HG02938 (cell line): Measurements from ENCODE around the gene SRR.
"Not testable (repeated sequence)": the region's sequence is repeated elsewhere in the genome, so short reads cannot be mapped to it uniquely, and the experiment has no call there.

ENCODE experiments used
- ATAC-seq: cut with Tn5 transposase; IDR thresholded peaks from one replicate; pipeline ENCODE4 v1.9.1; 2021; ENCODE audit warnings: mild to moderate bottlenecking, moderate library complexity; ENCODE audit not compliant: unreplicated experiment

The SRR gene, protein sequence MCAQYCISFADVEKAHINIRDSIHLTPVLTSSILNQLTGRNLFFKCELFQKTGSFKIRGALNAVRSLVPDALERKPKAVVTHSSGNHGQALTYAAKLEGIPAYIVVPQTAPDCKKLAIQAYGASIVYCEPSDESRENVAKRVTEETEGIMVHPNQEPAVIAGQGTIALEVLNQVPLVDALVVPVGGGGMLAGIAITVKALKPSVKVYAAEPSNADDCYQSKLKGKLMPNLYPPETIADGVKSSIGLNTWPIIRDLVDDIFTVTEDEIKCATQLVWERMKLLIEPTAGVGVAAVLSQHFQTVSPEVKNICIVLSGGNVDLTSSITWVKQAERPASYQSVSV

DNA sequence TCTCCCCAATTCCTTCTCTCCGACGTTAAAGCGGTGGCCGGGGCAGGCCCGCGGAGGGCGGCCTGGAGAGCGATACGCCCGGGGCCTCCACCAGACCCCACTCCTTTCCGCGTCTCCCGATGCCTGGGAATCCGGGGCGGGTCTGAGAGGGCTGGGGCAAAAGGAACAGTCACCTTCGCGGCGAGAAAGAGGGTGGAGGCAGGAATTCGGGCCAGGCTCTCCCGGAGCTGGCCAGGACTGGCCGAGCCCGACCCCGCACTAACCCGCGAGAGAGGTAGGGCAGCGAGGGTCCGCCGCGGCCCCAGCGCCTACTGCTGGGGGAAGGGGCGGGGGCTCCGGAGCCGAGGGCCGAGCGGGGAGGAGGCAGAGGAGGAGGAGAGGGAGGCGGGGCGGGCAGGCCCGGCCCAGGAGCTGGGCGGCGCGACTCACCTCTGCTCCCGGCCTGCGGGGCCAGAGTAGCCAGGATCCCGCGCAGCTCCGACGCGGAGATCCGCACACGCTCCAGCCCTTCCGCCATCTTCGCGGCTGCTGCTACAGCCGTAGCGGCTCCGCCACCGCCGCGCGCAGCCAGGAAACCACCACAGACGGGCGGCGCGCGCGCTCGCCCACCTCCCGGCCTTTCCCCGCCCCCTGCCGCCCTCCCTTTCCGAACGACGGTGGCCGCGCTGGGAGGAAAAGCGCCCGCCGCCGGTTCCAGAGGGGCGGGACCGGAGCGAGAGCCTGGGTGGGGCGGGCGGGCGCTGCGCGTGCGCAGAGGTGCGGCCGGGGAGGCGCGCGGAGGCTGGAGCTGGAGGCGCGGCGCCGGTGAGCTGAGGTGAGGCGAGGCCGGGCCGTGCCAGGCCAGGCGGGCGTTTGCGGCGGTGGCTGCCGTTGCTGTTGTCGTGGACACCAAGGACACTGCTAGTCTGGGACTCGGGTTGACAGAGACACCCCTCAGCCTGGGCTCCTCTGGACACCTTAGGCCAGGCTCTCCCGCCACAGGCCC is at the start of gene SRR, which contains the start of gene SMG6:
SRR (plus strand) TSS at position 747 of the 985 bp plus-strand sequence. CDS start 11,611 bp downstream, outside the sequence.
SMG6 (minus strand) TSS at position 582 of the 985 bp plus-strand sequence; CDS start at position 517, 65 bp downstream.
- peak; percentile 79 for ATAC-seq

DNA sequence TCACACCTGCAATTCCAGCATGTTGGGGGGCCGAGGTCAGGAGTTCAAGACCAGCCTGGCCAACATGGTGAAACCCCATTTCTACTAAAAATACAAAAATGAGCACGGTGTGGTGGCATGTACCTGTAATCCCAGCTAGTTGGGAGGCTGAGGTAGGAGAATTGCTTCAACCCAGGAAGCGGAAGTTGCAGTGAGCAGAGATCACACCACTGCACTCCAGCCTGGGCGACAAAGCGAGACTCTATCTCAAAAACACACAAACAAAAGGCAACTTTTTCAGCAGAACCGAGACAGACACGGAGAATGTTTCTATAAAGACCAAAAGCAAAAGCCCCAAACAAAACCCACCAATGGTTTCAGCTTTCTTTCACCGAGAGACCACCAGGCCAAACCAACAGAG is 44.9 kb upstream of the SRR start:
- not testable (repeated sequence) for ATAC-seq

DNA sequence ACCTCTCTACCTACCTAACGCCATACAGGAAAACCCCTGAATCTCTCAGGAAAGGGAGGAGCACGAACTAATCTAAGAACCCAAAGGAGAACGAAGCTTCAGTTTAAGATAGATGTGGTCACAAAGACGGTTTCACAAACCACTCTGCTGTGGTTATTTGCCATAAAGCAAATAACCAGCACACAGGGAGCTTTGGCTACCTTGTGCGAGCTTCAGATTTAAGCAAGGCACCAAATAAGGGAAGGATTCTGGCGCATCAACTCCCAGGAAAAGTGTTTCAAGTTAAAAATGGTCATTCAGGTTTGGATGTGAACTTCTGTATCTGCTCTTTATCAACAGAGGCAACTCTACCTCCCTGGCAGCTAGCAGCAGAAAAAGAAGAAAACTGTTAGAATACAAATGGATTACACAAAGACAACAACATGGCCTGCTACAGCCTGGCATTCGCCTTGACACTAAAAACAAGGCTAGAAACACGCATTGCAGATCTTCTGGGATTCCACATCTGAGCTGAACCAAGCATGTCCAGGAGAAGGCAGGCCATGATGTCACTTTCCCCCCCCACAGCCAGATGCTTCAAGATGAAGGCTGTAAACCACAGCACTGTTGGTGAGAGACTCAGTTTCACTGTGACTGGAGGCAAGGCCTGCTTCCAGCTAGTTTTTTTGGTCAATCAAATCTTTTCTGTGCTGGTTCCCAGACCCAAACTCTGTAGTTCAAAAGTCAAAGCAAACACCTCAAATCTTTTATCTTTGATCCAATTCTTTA is 43.8 kb upstream of the SRR start:
- peak; percentile 65 for ATAC-seq

DNA sequence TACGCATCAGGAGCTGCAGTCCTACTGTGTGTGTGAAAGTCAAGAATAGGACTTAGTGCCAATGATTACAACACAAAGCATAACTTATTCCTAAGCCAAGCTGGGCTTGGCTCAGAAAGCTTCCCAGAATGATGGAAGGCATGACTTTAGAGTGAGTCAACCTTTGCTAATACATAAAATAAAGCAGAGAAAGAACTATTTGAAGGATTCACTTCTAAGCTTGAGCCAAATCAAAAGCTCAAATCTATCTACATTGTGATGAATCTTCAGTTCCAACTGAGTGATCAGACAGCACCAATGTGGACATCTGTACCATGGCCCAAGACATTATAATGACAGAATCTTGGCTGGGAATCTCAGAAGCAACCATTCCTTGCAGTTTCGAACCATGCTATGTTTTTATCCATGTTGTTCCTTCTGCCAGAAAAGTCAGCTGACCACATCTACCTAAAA is 41.6 kb upstream of the SRR start:
- ATAC-seq, result no peak

DNA sequence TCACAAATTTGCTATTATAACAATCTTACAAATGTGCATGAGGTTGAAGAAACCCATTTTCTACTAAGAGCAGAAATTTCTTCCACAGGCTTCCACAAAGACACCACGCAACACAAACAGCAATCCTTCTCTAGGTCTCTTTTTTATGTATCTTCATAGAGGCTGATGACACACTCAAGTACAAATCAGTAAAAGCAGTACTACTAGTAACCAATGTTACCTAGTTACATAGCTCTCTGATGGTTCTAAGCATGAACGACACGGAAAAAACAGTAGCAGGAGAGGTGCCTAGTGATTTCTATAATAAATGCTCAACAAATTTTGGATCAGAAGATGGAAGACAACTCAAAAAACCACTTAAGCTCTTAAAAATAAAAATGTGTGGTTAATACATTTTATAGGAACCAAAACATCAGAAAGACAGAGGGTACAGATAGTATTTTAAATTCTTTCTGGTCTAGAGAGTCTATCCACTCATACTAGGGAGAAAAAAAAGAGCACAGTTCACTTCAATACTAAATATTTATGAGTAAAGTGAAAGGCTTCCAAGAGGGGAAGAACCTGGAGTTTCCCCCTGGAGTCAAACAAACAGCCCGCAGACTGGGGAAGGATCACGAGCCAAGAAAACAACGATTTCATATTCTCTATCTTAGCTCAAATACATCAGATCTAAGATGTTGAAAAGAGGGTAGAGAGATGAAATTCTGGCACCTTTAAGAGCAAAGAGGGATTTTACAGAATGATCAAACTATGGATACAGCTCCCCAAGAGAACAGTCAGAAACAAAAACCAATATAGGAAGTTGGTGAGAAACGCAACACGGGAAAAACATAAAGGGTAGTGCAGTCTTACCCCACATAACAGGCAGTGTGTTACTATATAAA is 40.3 kb upstream of the SRR start:
- no peak for ATAC-seq

DNA sequence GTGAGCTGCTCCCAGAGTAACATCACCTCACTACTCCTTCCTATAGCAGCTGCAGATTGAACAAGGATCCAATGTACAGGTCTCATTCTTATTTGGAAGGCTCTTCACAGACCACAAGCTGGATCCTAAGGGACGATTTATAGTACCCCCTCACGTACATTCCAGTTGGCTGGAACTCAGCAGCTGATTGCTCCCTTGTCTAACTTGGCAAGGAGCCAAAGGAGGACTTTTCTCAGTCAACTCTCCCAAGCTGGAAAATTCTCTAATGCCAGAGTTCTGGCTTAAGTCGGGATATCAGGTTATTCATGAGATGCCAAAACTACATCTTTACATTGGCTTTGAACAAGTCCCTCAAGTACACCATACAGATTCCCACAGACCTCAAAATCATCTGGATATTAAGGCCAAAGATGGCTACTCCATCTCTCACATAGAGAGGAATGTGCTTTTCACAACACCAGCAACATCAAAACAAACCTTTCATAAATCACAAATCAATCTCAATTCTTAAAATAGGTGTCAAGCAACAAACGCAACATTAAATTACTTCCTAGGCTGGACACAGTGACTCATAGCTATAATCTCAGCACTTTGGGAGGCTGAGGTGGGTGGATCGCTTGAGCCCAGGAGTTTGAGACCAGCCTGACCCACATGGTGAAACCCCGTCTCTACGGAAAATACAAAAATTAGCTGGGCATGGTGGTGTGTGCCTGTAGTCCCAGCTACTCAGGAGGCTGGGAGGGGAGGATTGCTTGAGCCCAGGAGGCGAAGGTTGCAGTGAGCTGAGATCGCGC is 39.5 kb upstream of the SRR start:
- no peak for ATAC-seq

DNA sequence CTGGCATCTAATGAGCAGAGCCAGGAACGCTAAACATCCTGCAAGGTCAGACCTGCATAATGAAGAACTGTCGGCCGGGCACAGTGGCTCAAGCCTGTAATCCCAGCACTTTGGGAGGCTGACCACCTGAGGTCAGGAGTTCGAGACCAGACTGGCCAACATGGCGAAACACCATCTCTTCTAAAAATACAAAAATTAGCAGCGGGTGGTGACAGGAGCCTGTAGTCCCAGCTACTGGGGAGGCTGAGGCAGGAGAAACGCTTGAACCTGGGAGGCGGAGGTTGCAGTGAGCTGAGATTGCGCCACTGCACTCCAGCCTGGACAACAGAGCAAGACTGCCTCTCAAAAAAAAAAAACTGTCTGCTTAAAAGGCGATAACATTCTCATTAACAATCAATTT is 38.6 kb upstream of the SRR start:
- not testable (repeated sequence) for ATAC-seq

DNA sequence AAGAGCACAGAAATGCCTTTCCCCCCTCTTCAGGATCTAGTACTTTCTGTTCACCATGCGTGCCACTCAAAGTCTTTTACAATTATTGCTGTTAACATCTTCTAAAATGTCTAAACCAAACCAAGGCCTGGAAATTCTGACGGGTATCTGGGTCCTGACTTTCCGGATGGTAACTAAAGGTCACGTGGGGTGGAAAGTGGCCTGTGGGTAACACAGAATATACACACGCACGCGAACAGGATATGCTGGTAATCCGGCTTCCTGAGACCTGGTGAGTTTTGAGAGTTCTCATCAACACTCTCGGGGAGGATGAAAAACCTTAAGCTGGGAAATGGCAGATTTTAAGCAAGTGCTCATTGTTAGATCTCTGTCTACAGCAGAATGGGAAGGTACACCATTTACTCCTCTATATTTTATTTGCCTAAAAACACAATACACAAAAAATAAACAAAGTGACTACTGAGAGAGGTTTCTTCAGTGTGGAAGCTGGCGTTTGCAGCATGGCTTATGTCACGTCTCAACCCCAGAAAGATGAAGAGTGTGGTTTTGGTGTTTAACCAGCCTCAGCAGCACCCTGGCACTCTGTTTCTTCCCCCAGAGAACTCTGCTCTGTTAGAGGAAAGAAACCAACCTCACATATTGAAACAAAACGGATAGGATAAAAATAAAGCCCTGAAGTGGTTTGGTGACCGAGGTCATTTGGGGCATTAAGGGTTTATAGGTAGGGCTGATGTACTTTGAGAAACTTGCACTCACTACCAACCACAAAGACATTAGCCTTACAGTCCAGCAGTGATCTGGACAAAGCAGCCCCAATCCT is 37.5 kb upstream of the SRR start:
- ATAC-seq, result no peak

DNA sequence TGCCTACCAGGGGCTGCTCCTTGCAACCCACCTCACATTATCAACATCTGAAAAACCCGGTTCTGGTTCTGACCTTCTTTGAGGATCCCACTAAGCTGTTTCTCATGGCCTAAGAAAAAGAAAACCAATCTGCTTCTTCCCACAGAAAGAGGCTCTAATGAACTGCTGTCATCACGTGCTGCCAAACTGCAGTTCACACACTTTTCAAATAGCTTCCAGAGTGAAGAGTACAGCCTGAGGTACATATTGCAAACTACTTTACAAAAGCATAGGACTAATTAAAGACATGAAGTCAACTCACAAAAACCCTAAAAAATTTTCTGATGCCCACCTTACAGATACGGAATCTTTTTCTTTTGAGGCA is 36.9 kb upstream of the SRR start:
- ATAC-seq, result no peak

DNA sequence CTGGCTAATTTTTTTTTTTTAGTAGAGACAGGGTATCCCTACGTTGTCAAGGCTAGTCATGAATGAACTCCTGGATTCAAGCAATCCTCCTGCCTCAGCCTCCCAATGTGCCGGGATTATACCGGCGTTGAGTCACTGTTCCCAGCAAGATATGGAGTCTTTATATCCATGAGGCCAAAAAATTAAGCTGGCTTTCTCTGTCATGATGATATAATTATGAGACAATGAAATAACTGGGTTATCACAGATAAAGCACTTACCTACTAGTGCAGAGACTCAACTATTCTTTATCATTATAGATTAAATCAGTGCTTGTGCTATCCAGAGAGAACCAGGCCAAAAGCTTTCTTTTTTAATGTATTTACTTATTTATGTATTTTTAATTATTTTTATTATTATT is 36.4 kb upstream of the SRR start:
- no peak for ATAC-seq

DNA sequence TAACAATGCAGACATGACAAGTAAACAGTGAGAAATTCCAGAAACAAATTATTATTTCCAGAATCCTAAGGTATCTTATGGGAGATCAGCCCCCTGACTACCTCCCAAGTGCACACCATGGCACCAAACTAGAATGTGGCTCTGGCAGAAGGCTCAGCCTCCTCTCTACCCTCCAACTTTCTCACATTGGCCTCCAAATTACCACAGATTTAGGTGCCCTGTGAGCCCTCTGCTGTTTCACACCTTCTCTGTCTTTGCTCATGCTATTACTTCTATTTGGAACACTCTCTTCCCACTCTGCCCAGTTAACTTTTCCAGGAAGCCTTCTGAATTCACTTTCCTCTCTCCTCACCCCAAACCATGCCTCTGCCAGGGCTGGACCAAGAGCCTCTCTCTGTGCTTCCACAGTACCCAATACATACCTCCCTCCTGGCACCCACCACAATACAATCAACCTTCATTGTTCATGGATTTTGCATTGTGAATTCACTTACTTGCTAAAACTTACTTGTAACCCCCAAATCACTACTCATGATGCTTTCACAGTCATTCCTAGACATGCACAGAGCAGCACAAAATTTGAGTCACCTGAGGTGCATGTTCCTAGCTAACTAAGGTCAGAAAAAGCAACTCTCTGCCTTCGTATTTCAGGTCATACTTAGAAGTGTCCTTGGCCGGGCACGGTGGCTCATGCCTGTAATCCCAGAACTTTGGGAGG is 31.6 kb upstream of the SRR start:
- no peak for ATAC-seq

DNA sequence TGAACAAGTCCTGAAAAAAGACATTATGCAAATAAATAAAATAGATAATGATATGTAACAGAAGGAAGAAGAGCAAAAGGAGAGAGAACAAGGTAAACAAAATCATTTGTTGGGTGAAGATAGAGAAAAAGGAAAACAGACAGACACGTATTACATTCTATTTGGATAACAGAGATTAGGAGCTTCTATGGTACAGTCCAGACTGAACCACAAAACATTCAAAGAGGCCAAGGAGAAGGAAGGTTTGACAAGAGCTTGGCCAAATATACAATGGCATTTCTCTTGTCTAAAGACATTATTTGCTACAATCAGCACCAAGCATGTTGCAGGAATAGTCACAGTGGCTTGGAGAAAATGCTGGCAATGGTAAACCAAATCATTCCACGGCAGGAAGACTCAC is 29.3 kb upstream of the SRR start:
- no peak for ATAC-seq

DNA sequence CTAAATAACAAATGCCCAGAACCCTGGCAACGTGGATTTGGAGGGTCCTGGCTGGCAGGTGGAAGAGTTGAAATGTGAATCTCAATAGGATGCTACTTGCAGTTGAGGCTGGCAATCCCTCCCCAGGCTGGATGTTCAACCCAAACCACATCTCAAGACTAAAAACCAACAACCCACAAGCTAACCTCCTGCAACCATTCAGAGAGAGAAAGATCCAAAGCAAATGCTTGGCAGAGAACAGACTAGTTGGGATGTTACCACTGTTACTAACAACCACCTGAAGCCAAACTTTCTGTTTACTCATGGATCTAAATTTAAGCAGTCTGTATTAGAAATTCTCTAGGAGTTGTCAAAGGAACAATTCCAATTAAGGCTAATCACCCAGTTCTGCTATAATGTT is 28.0 kb upstream of the SRR start:
- no peak for ATAC-seq

DNA sequence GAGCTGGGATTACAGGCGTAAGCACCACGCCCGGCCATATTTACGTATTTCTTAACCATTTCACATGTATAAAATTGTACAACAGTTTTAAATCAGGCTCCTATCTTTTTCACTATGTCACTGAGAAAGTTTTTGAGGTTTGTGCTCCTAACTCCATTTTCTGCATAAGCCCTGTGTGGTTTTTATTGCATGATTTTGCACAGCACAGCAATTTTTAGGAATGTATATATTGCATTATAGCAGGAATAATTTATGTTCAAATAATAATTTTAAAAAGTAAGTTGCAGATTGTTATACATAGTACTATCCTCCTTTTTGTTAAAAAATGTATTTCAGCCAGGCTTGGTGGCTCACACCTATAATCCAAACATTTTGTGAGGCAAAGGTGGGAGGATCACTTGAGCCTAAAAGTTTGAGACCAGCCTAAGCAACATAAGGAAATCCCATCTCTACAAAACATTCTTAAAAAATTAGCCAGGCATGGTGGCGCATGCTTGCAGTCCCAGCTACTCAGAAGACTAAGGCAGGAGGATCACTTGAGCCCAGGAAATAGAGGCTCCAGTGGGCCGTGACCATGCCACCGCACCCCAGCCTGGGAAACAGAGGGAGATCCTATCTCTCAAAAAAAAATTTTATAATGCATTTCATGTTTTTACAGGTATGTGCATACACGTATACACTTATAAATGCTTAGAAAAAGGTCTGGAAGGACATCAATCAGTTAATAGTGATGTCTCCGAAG is 26.1 kb upstream of the SRR start:
- no peak for ATAC-seq

DNA sequence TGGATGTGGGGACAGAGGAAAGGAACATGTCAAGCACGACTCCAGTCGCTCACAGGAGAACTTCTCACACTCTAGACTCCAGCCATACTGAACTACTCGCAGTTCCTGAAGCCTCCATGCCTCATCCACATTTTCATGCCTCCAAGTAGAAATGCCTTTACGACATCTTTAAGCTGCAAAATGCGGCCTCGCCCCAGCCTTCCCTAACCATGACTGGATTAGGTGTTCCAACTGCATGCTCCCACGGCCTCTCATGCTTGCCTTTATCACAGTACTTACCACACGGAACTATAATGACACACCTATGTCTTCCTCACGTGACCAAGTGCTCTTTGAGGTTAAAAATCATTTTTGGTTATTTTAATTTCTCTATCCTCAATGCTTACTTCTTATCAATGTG is 24.0 kb upstream of the SRR start:
- no peak for ATAC-seq

DNA sequence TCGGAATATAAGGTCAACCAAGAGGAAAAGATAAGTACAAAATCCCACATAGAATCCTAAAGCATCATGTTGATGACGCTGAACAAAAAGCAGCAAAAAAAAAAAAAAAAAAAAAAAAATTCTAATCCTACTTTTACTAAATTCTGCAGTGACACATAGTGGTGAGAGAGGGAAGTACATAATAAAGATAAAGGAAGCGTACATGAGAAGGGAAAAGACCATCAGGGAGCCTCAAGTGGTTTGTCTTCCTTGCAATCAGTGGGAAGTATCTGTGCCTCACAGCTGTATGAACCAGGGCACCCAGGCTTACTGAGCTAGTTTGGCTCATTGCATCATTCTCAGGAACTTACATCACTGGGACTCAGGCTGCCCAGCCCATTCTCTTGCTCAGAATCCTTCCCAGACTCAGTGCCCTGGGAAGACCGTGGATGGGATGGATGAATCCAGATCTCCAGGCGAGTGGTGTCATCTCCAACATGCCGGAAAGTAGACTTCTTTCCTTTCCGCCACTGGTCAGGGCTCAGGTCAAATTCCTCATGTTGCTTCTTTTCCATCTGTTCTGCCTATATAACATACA is 21.4 kb upstream of the SRR start:
- ATAC-seq, result no peak

DNA sequence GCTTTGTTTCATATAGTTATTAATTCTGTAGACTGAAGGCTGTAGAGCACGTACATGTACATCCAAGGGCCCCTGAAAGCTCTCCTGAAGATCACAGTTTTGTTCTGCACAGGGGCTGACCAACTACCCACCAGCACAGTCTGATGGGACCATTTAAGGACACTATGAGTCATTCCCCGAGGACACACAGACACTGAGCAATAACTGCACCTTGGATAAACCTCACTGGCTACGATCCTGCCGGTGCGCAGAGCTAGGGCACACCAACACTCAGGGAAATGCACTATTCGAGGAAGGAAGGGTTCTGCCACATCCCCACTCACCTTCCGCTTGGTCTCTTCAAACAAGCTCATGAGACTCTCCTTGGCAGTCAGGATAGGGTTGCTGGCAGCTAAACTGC is 20.4 kb upstream of the SRR start:
- no peak for ATAC-seq
